ENCODE data around the gene P2RX4. TPM values are rescaled to one million over a fixed set of nuclear protein-coding genes. Genes with fewer than 3 reads are reported as not detected.

Gene P2RX4
- total and polyA plus RNA-seq, 2 of the 13 experiments (the other 11 are each of a cell fraction or from before 2014, with no cell fraction given), result 13.8 to 30.8 TPM

GRCh38 chr12:121209624-121210572 is at the start of gene P2RX4 (continued):
- no peak for TF ChIP-seq ZNF318 (CRISPR knock-in tag; IDR thresholded peaks at IDR 0.05)
- TF ChIP-seq DDIT3 (CRISPR knock-in tag; IDR thresholded peaks at IDR 0.05), result no peak
- peak; percentile 31; the same call in 1 of the 2 replicates for TF ChIP-seq THRA (CRISPR knock-in tag; IDR thresholded peaks at IDR 0.05; ENCODE audit: borderline replicate concordance)
- TF ChIP-seq BCLAF1 (IDR thresholded peaks at IDR 0.05), result no peak
- TF ChIP-seq SRY (CRISPR knock-in tag; IDR thresholded peaks at IDR 0.05), result peak; percentile 87
- TF ChIP-seq SOX5 (CRISPR knock-in tag; IDR thresholded peaks at IDR 0.05; ENCODE audit: borderline replicate concordance), result 0 out of 2 replicates have a peak, but pooled peaks have one; percentile 32
- no peak for TF ChIP-seq HNF4A (CRISPR knock-in tag; IDR thresholded peaks at IDR 0.05)
- 0 out of 2 replicates have a peak, but pooled peaks have one; percentile 36 for TF ChIP-seq NCOA1 (CRISPR knock-in tag; IDR thresholded peaks at IDR 0.05)
- TF ChIP-seq ZNF382 (CRISPR knock-in tag; IDR thresholded peaks at IDR 0.05; ENCODE audit: borderline replicate concordance), result no peak
- no peak for TF ChIP-seq TFDP1 (CRISPR knock-in tag; IDR thresholded peaks at IDR 0.05; ENCODE audit: borderline replicate concordance)
- no peak for TF ChIP-seq TBP (CRISPR knock-in tag; IDR thresholded peaks at IDR 0.05)
- TF ChIP-seq ZBTB42 (CRISPR knock-in tag; IDR thresholded peaks at IDR 0.05), result no peak
- TF ChIP-seq ZNF567 (CRISPR knock-in tag; IDR thresholded peaks at IDR 0.05; ENCODE audit: borderline replicate concordance), result 0 out of 2 replicates have a peak, but pooled peaks have one; percentile 93
- TF ChIP-seq MED1 (CRISPR knock-in tag; IDR thresholded peaks at IDR 0.05), result peak; percentile 67
